H1 (cell line): ENCODE results near the gene BBS9. TPM values are rescaled to one million over a fixed set of nuclear protein-coding genes. Genes with fewer than 3 reads are reported as not detected.

Source experiments
- CTCF ChIA-PET: fragments of 300-600 bp; sonication (Branson Sonifier 250); formaldehyde crosslinking; loops from one replicate; lab custom pipeline; 2021; ENCODE audit not compliant: partially characterized antibody; lab: Charles Lee
- POLR2A ChIA-PET: fragments of 300-600 bp; sonication (Branson Sonifier 250); formaldehyde crosslinking; loops from one replicate; lab custom pipeline; 2021; ENCODE audit warnings: inconsistent platforms; ENCODE audit not compliant: partially characterized antibody; lab: Charles Lee
- DNase-seq, 2 experiments: peaks; one replicate each; pipeline versions ENCODE4 v3.0.0 to v3.0.0-alpha.2; 2010 to 2022; ENCODE audit warnings: low spot score in 2 of 2, low read depth in 1 of 2, mixed read lengths in 1 of 2
- FAIRE-seq: peaks from 2 replicates; lab custom pipeline; 2011; peaks lifted over from hg19 to GRCh38; lab: Jason Lieb, UNC
- H2AFZ ChIP-seq: 2 replicates; pipeline ENCODE4 v1.8.1; 2012; ENCODE audit warnings: low read length, inconsistent platforms
- H2AK5ac ChIP-seq: 2 replicates; pipeline ENCODE4 v1.6.1; 2013; ENCODE audit warnings: low read depth, low read length
- H2BK120ac ChIP-seq: replicated peaks from 2 replicates; pipeline ENCODE3; 2013; ENCODE audit warnings: low read depth, low read length, inconsistent platforms
- H2BK12ac ChIP-seq: 2 replicates; pipeline ENCODE4 v1.6.1; 2013; ENCODE audit warnings: low read depth, low read length
- H2BK15ac ChIP-seq: 2 replicates; pipeline ENCODE4 v1.6.1; 2013; ENCODE audit warnings: low read length
- H2BK20ac ChIP-seq: 2 replicates; pipeline ENCODE4 v1.6.1; 2013; ENCODE audit warnings: low read length
- H2BK5ac ChIP-seq: 2 replicates; pipeline ENCODE4 v1.6.1; 2013; ENCODE audit warnings: low read depth, low read length
- H3K14ac ChIP-seq: 2 replicates; pipeline ENCODE4 v1.6.1; 2013; ENCODE audit warnings: inconsistent platforms; ENCODE audit not compliant: insufficient read length
- H3K18ac ChIP-seq: 2 replicates; pipeline ENCODE4 v1.6.1; 2013; ENCODE audit warnings: low read length; ENCODE audit errors: extremely low read depth
- H3K23ac ChIP-seq: 2 replicates; pipeline ENCODE4 v1.6.1; 2013; ENCODE audit warnings: inconsistent platforms; ENCODE audit not compliant: insufficient read length
- H3K23me2 ChIP-seq: 2 replicates; pipeline ENCODE4 v1.6.1; 2013; ENCODE audit warnings: low read depth, low read length
- H3K27ac ChIP-seq: 2 replicates; pipeline ENCODE4 v1.6.1; 2011; ENCODE audit warnings: low read depth, low read length, inconsistent platforms
- H3K27me3 ChIP-seq, 4 experiments: replicated peaks in 1 of 4; 1 replicate in 1 of 4; 2 replicates in 3 of 4; pipeline versions ENCODE4 v1.6.1 to v1.8.1; 2011 to 2013; ENCODE audit warnings: low read length in 3 of 4, mild to moderate bottlenecking in 3 of 4, inconsistent platforms in 2 of 4, mixed read lengths in 2 of 4, moderate library complexity in 1 of 4; ENCODE audit not compliant: control insufficient read depth in 3 of 4, insufficient read depth in 3 of 4; ENCODE audit errors: extremely low read depth in 1 of 4
- H3K36me3 ChIP-seq, 4 experiments: 2 replicates each; pipeline versions ENCODE4 v1.6.1 to v1.8.1; 2011 to 2013; ENCODE audit warnings: mild to moderate bottlenecking in 4 of 4, low read length in 3 of 4, moderate library complexity in 2 of 4, control low read depth in 1 of 4, inconsistent platforms in 1 of 4; ENCODE audit not compliant: insufficient read depth in 4 of 4, control insufficient read depth in 2 of 4
- H3K4ac ChIP-seq: replicated peaks from 2 replicates; pipeline ENCODE3; 2013; ENCODE audit warnings: low read length, low read depth, mixed read lengths, inconsistent platforms; ENCODE audit not compliant: insufficient read length
- H3K4me1 ChIP-seq, 4 experiments: replicated peaks in 1 of 4; 1 replicate in 1 of 4; 2 replicates in 3 of 4; pipeline versions ENCODE4 v1.6.1 to v1.8.1; 2011 to 2013; ENCODE audit warnings: low read length in 3 of 4, inconsistent platforms in 2 of 4, mixed read lengths in 1 of 4; ENCODE audit not compliant: insufficient read depth in 4 of 4, control insufficient read depth in 3 of 4
- H3K4me2 ChIP-seq, 2 experiments: 2 replicates each; pipeline versions ENCODE4 v1.6.1 to v1.8.1; 2011 to 2013; ENCODE audit warnings: low read depth in 2 of 2, low read length in 2 of 2, control low read depth in 1 of 2, inconsistent platforms in 1 of 2, mild to moderate bottlenecking in 1 of 2; ENCODE audit not compliant: insufficient read depth in 1 of 2
- H3K4me3 ChIP-seq, 4 experiments: fragments of 200-600, 300-600 bp in 1 of 4; sonication (generic), shearing (Covaris generic), sonication (Bioruptor Twin) in 1 of 4; 2 replicates each; pipeline versions ENCODE4 v1.5.1 to v1.8.1; 2011 to 2016; ENCODE audit warnings: low read length in 4 of 4, low read depth in 3 of 4, control low read depth in 2 of 4, inconsistent platforms in 2 of 4, mild to moderate bottlenecking in 2 of 4, mixed read lengths in 1 of 4, moderate library complexity in 1 of 4; ENCODE audit not compliant: insufficient read depth in 2 of 4; ENCODE audit errors: extremely low read depth in 1 of 4
- H3K56ac ChIP-seq: replicated peaks from 2 replicates; pipeline ENCODE3; 2013; ENCODE audit warnings: low read depth, mild to moderate bottlenecking, mixed read lengths, low read length, inconsistent platforms; ENCODE audit not compliant: insufficient read length
- H3K79me1 ChIP-seq: 2 replicates; pipeline ENCODE4 v1.6.1; 2013; ENCODE audit warnings: low read depth, low read length, control low read depth
- H3K79me2 ChIP-seq, 2 experiments: 2 replicates each; pipeline versions ENCODE4 v1.6.1 to v1.8.1; 2012 to 2013; ENCODE audit warnings: low read length in 2 of 2, mild to moderate bottlenecking in 2 of 2, inconsistent platforms in 1 of 2; ENCODE audit not compliant: insufficient read depth in 2 of 2, control insufficient read depth in 1 of 2
- H3K9ac ChIP-seq, 4 experiments: replicated peaks in 1 of 4; 1 replicate in 1 of 4; 2 replicates in 3 of 4; pipeline versions ENCODE4 v1.6.1 to v1.8.1; 2011 to 2013; ENCODE audit warnings: low read depth in 3 of 4, low read length in 3 of 4, control low read depth in 2 of 4, mild to moderate bottlenecking in 2 of 4, moderate library complexity in 2 of 4, inconsistent platforms in 1 of 4; ENCODE audit errors: extremely low read depth in 1 of 4
- H3K9me3 ChIP-seq, 2 experiments: 2 replicates each; pipeline versions ENCODE4 v1.6.1 to v1.8.1; 2012 to 2013; ENCODE audit warnings: mild to moderate bottlenecking in 2 of 2, moderate library complexity in 2 of 2, control low read depth in 1 of 2, inconsistent platforms in 1 of 2, low read depth in 1 of 2, low read length in 1 of 2, mixed read lengths in 1 of 2; ENCODE audit not compliant: insufficient read depth in 2 of 2
- H4K20me1 ChIP-seq, 2 experiments: replicated peaks in 1 of 2; 2 replicates each; pipeline versions ENCODE3 to v1.8.1; 2011 to 2013; ENCODE audit warnings: inconsistent platforms in 2 of 2, low read length in 2 of 2, mild to moderate bottlenecking in 1 of 2; ENCODE audit not compliant: insufficient read depth in 2 of 2, control insufficient read depth in 1 of 2
- H4K5ac ChIP-seq: 2 replicates; pipeline ENCODE4 v1.6.1; 2013; ENCODE audit warnings: low read length, low read depth, mixed read lengths, inconsistent platforms; ENCODE audit not compliant: insufficient read length
- H4K8ac ChIP-seq: 2 replicates; pipeline ENCODE4 v1.8.0; 2013; ENCODE audit warnings: mild to moderate bottlenecking, moderate library complexity, low read length, inconsistent platforms; ENCODE audit not compliant: insufficient read depth; ENCODE audit errors: extremely low read depth
- H4K91ac ChIP-seq: replicated peaks from 2 replicates; pipeline ENCODE3; 2013; ENCODE audit warnings: low read length, mixed read lengths, inconsistent platforms; ENCODE audit not compliant: insufficient read length
- CBX8 ChIP-seq: fragments of 300-800, 300-1000 bp; sonication (generic); IDR thresholded peaks from 2 replicates; pipeline ENCODE4 v1.7.1; 2016; ENCODE audit warnings: low read depth, low read length, borderline replicate concordance
- CEBPB ChIP-seq: IDR thresholded peaks from 2 replicates; pipeline ENCODE4 v1.6.1; 2012; ENCODE audit warnings: low read depth, low read length
- CHD2 ChIP-seq: IDR thresholded peaks from 2 replicates; pipeline ENCODE4 v1.6.1; 2012; ENCODE audit warnings: low read length, improper control_type of control experiment
- CTBP2 ChIP-seq: IDR thresholded peaks from 2 replicates; pipeline ENCODE4 v1.7.0; 2011; ENCODE audit warnings: borderline replicate concordance, mild to moderate bottlenecking, moderate library complexity, mixed read lengths, low read length; ENCODE audit not compliant: insufficient read depth, insufficient read length
- E2F6 ChIP-seq: IDR thresholded peaks from 2 replicates; pipeline ENCODE4 v1.6.1; 2012; ENCODE audit warnings: inconsistent platforms
- EGR1 ChIP-seq: IDR thresholded peaks from 2 replicates; pipeline ENCODE4 v1.6.1; 2011; ENCODE audit warnings: low read depth, low read length, borderline replicate concordance
- EP300 ChIP-seq, 2 experiments: IDR thresholded peaks; 1 replicate in 1 of 2; 2 replicates in 1 of 2; pipeline ENCODE4 v1.6.1; 2011 to 2012; ENCODE audit warnings: low read depth in 2 of 2, low read length in 2 of 2, mild to moderate bottlenecking in 2 of 2, borderline replicate concordance in 1 of 2, inconsistent platforms in 1 of 2, moderate library complexity in 1 of 2
- HDAC6 ChIP-seq: IDR thresholded peaks from one replicate; pipeline ENCODE4 v1.7.1; 2012; ENCODE audit warnings: low read depth, mild to moderate bottlenecking, inconsistent platforms, low read length, moderate library complexity
- RXRA ChIP-seq: IDR thresholded peaks from 2 replicates; pipeline ENCODE4 v1.6.1; 2011; ENCODE audit warnings: low read depth, mild to moderate bottlenecking, low read length, moderate library complexity; ENCODE audit not compliant: insufficient read depth
- SAP30 ChIP-seq: fragments of 300-600 bp; sonication (generic); IDR thresholded peaks from 2 replicates; pipeline ENCODE4 v1.7.1; 2012; ENCODE audit warnings: low read length, moderate library complexity, mild to moderate bottlenecking, inconsistent platforms; ENCODE audit not compliant: insufficient read depth, insufficient replicate concordance
- TCF12 ChIP-seq: IDR thresholded peaks from 2 replicates; pipeline ENCODE4 v1.6.1; 2011; ENCODE audit warnings: low read depth, mild to moderate bottlenecking, low read length
- TEAD4 ChIP-seq: IDR thresholded peaks from 2 replicates; pipeline ENCODE4 v1.6.1; 2012; ENCODE audit warnings: low read depth, low read length, inconsistent platforms, mixed read lengths
- USF2 ChIP-seq: IDR thresholded peaks from 2 replicates; pipeline ENCODE4 v1.6.1; 2011; ENCODE audit warnings: low read length, improper control_type of control experiment
- polyA plus RNA-seq, 7 experiments: library from polyadenylated mRNA; depleted of rRNA in 3 of 7; stranded (reverse) in 5 of 7; unstranded in 2 of 7; fragments of >200 nt in 5 of 7; fragments of 200-250 nt in 2 of 7; gene quantifications; 1 replicate in 5 of 7; 2 replicates in 1 of 7; 4 replicates in 1 of 7; pipeline versions ENCODE4 v1.2.1 to v1.2.3, GENCODE V29; 2011 to 2013; ENCODE audit warnings: missing spikeins in 2 of 7, mixed read lengths in 2 of 7
- total RNA-seq: library from RNA; stranded (reverse); fragmentation: NEBNext Ultra II Directional; extraction: Animal tissue kit (Norgen Biotek cat#: 25700); gene quantifications from 2 replicates; pipeline ENCODE4 v1.2.1, GENCODE V29; 2021

Gene BBS9
- total and polyA plus RNA-seq, 2 of the 8 experiments (the other 6 are each of a cell fraction or from before 2014, with no cell fraction given), result 22.3 to 37.0 TPM

- Histone ChIP-seq H3K27me3 (no peaks in the 10 kb centered on the region), H3K56ac (no peak overlapping the region), H2BK15ac (no peak overlapping the region), H3K9ac (no peak overlapping the region), H2BK12ac (no peak overlapping the region), H3K4me1 (peaks cover 0 to 3% (median 0%) of the 10 kb centered on the region in 4 experiments; a peak in 1 of 7 replicates), H3K23me2 (no peaks in the 10 kb centered on the region), H4K8ac (no peak overlapping the region), H2BK120ac (no peak overlapping the region), H2AFZ (no peak overlapping the region), H3K18ac (no peak overlapping the region), H3K4me2 (no peak overlapping the region), H3K23ac (no peak overlapping the region), H2BK20ac (no peak overlapping the region), H3K4ac (no peak overlapping the region), H3K27ac (no peak overlapping the region), H4K20me1 (no peaks in the 10 kb centered on the region), H2BK5ac (no peak overlapping the region), H3K14ac (no peak overlapping the region), H4K5ac (no peak overlapping the region), H3K9me3 (peaks cover 11 to 13% of the 10 kb centered on the region in 2 experiments), H4K91ac (no peak overlapping the region), H3K79me2 (no peaks in the 10 kb centered on the region), H2AK5ac (no peak overlapping the region), H3K4me3 (no peak overlapping the region), H3K79me1 (no peaks in the 10 kb centered on the region), H3K36me3 (peaks cover 0 to 5% (median 0%) of the 10 kb centered on the region in 4 experiments; a peak in 2 of 8 replicates)
- POLR2A ChIA-PET, result interaction anchor here (0.6 kb wide), 1 partner anchor 394 kb away, joined by 3 read pairs; no protein-coding TSS in a partner anchor
- no peak for FAIRE-seq
- CTCF ChIA-PET, result interaction anchor here (1.2 kb wide), 1 partner anchor 77 kb away, joined by 3 read pairs; no protein-coding TSS in a partner anchor
- no peak for DNase-seq
- no peak for TF ChIP-seq TCF12
- TF ChIP-seq CTBP2, result no peak
- TF ChIP-seq E2F6, result no peak
- no peak for TF ChIP-seq CEBPB
- TF ChIP-seq CBX8, result no peak
- no peak for TF ChIP-seq HDAC6
- TF ChIP-seq EGR1, result no peak
- TF ChIP-seq EP300 (IDR thresholded peaks at IDR 0.05; ENCODE audit: borderline replicate concordance in 1 of 2, low read depth in 2 of 2, low read length in 2 of 2), result no peak
- TF ChIP-seq CHD2, result no peak
- no peak for TF ChIP-seq RXRA
- TF ChIP-seq TEAD4, result no peak
- no peak for TF ChIP-seq SAP30
- no peak for TF ChIP-seq USF2
Measured at GRCh38 chr7:33412331-33412730, 283.0 kb downstream of the BBS9 start.
